Measurements from ENCODE around the gene IFI44.

Gene IFI44, protein sequence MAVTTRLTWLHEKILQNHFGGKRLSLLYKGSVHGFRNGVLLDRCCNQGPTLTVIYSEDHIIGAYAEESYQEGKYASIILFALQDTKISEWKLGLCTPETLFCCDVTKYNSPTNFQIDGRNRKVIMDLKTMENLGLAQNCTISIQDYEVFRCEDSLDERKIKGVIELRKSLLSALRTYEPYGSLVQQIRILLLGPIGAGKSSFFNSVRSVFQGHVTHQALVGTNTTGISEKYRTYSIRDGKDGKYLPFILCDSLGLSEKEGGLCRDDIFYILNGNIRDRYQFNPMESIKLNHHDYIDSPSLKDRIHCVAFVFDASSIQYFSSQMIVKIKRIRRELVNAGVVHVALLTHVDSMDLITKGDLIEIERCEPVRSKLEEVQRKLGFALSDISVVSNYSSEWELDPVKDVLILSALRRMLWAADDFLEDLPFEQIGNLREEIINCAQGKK

DNA sequence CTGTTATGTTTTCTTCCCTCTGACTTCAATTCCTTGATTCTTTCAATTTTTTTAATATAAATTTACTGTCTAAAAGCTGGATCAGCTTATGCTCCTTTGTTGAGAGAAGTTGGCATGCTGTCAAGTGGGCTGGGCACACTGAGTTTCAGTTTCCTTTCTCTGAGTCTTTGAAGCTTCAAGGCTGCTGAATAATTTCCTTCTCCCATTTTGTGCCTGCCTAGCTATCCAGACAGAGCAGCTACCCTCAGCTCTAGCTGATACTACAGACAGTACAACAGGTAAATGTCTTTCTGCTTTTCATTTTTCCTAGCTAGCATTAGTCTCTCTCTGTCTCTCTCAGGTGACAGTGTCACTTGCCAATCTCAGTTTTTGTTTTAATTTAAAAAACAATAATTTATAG is at the start of gene IFI44:
TSS of gene IFI44 (plus strand) at position 204 of the 400 bp plus-strand sequence. CDS start 365 bp downstream, outside the sequence.
- Histone ChIP-seq H3K4me3 (ENCODE audit: low read length) (no peak within 1 kb of the TSS), H3K27ac (ENCODE audit: low read length) (no peak within 1 kb of the TSS), H3K36me3 (replicated peaks; ENCODE audit: low read depth, low read length) (no peaks in the 10 kb centered on the region), H3K4me1 (ENCODE audit: low read length) (no peaks in the 10 kb centered on the region; the same call in 1 of the 2 replicates), H3K4me2 (ENCODE audit: low read length) (no peak within 1 kb of the TSS), H4K20me1 (ENCODE audit: insufficient read depth, low read length) (no peaks in the 10 kb centered on the region), H2AFZ (ENCODE audit: low read depth, low read length) (no peak within 1 kb of the TSS), H3K79me2 (ENCODE audit: low read length) (no peaks in the 10 kb centered on the region), H3K9me3 (ENCODE audit: insufficient read depth, low read length) (no peaks in the 10 kb centered on the region), H3K27me3 (ENCODE audit: low read depth, low read length) (no peaks in the 10 kb centered on the region), H3K9ac (ENCODE audit: low read length) (no peak within 1 kb of the TSS)
- TF ChIP-seq, protein P1, sequence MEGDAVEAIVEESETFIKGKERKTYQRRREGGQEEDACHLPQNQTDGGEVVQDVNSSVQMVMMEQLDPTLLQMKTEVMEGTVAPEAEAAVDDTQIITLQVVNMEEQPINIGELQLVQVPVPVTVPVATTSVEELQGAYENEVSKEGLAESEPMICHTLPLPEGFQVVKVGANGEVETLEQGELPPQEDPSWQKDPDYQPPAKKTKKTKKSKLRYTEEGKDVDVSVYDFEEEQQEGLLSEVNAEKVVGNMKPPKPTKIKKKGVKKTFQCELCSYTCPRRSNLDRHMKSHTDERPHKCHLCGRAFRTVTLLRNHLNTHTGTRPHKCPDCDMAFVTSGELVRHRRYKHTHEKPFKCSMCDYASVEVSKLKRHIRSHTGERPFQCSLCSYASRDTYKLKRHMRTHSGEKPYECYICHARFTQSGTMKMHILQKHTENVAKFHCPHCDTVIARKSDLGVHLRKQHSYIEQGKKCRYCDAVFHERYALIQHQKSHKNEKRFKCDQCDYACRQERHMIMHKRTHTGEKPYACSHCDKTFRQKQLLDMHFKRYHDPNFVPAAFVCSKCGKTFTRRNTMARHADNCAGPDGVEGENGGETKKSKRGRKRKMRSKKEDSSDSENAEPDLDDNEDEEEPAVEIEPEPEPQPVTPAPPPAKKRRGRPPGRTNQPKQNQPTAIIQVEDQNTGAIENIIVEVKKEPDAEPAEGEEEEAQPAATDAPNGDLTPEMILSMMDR (IDR thresholded peaks at IDR 0.05; ENCODE audit: low read depth, low read length): no peak
- TF ChIP-seq EZH2phosphoT487 (IDR thresholded peaks at IDR 0.05; ENCODE audit: low read depth): no peak

- Histone ChIP-seq H3K4me2 (ENCODE audit: low read length) (no peak overlapping the region), H2AFZ (ENCODE audit: low read depth, low read length) (no peak overlapping the region), H4K20me1 (ENCODE audit: insufficient read depth, low read length) (no peaks in the 10 kb centered on the region), H3K27ac (ENCODE audit: low read length) (no peak overlapping the region), H3K79me2 (ENCODE audit: low read length) (no peaks in the 10 kb centered on the region), H3K9ac (ENCODE audit: low read length) (no peak overlapping the region), H3K4me3 (ENCODE audit: low read length) (no peak overlapping the region), H3K9me3 (ENCODE audit: insufficient read depth, low read length) (no peaks in the 10 kb centered on the region), H3K36me3 (replicated peaks; ENCODE audit: low read depth, low read length) (no peaks in the 10 kb centered on the region), H3K27me3 (ENCODE audit: low read depth, low read length) (no peaks in the 10 kb centered on the region), H3K4me1 (ENCODE audit: low read length) (no peaks in the 10 kb centered on the region)
- TF ChIP-seq EZH2phosphoT487 (IDR thresholded peaks at IDR 0.05; ENCODE audit: low read depth): no peak
- TF ChIP-seq, protein P1 (IDR thresholded peaks at IDR 0.05; ENCODE audit: low read depth, low read length): no peak
Measured at GRCh38 chr1:78601068-78601467, 48.6 kb upstream of the IFI44 start.

- no peaks in the 10 kb centered on the region for H3K4me1 ChIP-seq (ENCODE audit: low read length)
- no peak overlapping the region for H3K27ac ChIP-seq (ENCODE audit: low read length)
- no peaks in the 10 kb centered on the region for H3K27me3 ChIP-seq (ENCODE audit: low read depth, low read length)
- H4K20me1 ChIP-seq (ENCODE audit: insufficient read depth, low read length): no peaks in the 10 kb centered on the region
- H3K9ac ChIP-seq (ENCODE audit: low read length): no peak overlapping the region
- TF ChIP-seq, protein P1 (IDR thresholded peaks at IDR 0.05; ENCODE audit: low read depth, low read length): no peak
- no peak for TF ChIP-seq EZH2phosphoT487 (IDR thresholded peaks at IDR 0.05; ENCODE audit: low read depth)
- no peak overlapping the region for H3K4me3 ChIP-seq (ENCODE audit: low read length)
- no peak overlapping the region for H3K4me2 ChIP-seq (ENCODE audit: low read length)
- no peaks in the 10 kb centered on the region for H3K36me3 ChIP-seq (replicated peaks; ENCODE audit: low read depth, low read length)
- no peaks in the 10 kb centered on the region for H3K9me3 ChIP-seq (ENCODE audit: insufficient read depth, low read length)
- H2AFZ ChIP-seq (ENCODE audit: low read depth, low read length): no peak overlapping the region
- H3K79me2 ChIP-seq (ENCODE audit: low read length): no peaks in the 10 kb centered on the region
Measured at GRCh38 chr1:78603206-78603605, 46.4 kb upstream of the IFI44 start.

- Histone ChIP-seq H3K27ac (ENCODE audit: low read length) (no peak overlapping the region), H3K4me2 (ENCODE audit: low read length) (no peak overlapping the region), H3K9me3 (ENCODE audit: insufficient read depth, low read length) (no peaks in the 10 kb centered on the region), H3K27me3 (ENCODE audit: low read depth, low read length) (no peaks in the 10 kb centered on the region), H3K4me1 (ENCODE audit: low read length) (no peaks in the 10 kb centered on the region), H3K9ac (ENCODE audit: low read length) (no peak overlapping the region), H4K20me1 (ENCODE audit: insufficient read depth, low read length) (no peaks in the 10 kb centered on the region), H3K36me3 (replicated peaks; ENCODE audit: low read depth, low read length) (no peaks in the 10 kb centered on the region), H3K79me2 (ENCODE audit: low read length) (no peaks in the 10 kb centered on the region), H3K4me3 (ENCODE audit: low read length) (no peak overlapping the region), H2AFZ (ENCODE audit: low read depth, low read length) (no peak overlapping the region)
- TF ChIP-seq EZH2phosphoT487 (IDR thresholded peaks at IDR 0.05; ENCODE audit: low read depth): no peak
- TF ChIP-seq, protein P1 (IDR thresholded peaks at IDR 0.05; ENCODE audit: low read depth, low read length): no peak
Measured at GRCh38 chr1:78604643-78605042, 45.0 kb upstream of the IFI44 start.

All from OCI-LY3 (cell line).